DND-41 (cell line): ENCODE measurements around the gene TMC3.
"Not testable (repeated sequence)": the region's sequence is repeated elsewhere in the genome, so short reads cannot be mapped to it uniquely, and the experiment has no call there.

Source experiments
- ATAC-seq: fragments of 200-7000 bp; cut with Tn5 transposase; 3 replicates; pipeline ENCODE4 v1.9.1; 2021; ENCODE audit warnings: low read depth; ENCODE audit not compliant: insufficient read depth
- DNase-seq: peaks from one replicate; pipeline ENCODE4 v3.0.0-alpha.2; 2020
- H2AFZ ChIP-seq: 2 replicates; pipeline ENCODE4 v1.6.0; 2012; ENCODE audit warnings: low read depth, low read length
- H3K27ac ChIP-seq: 2 replicates; pipeline ENCODE4 v1.5.1; 2012; ENCODE audit warnings: low read length, inconsistent platforms
- H3K27me3 ChIP-seq: fragments of 200-600 bp; sonication (generic); 2 replicates; pipeline ENCODE4 v1.6.0; 2012; ENCODE audit warnings: low read length, mild to moderate bottlenecking, inconsistent platforms; ENCODE audit not compliant: insufficient read depth, poor library complexity
- H3K36me3 ChIP-seq: 2 replicates; pipeline ENCODE4 v1.5.1; 2012; ENCODE audit warnings: low read length, inconsistent platforms; ENCODE audit not compliant: insufficient read depth
- H3K4me1 ChIP-seq: 2 replicates; pipeline ENCODE4 v1.5.1; 2012; ENCODE audit warnings: mild to moderate bottlenecking, low read length; ENCODE audit not compliant: insufficient read depth
- H3K4me2 ChIP-seq: 2 replicates; pipeline ENCODE4 v1.6.0; 2012; ENCODE audit warnings: mild to moderate bottlenecking, moderate library complexity, low read length, inconsistent platforms; ENCODE audit not compliant: insufficient read depth
- H3K4me3 ChIP-seq, 2 experiments: fragments of 200-600 bp in 1 of 2; shearing (Covaris generic) in 1 of 2; 2 replicates each; pipeline ENCODE4 v1.5.1; 2012 to 2016; ENCODE audit warnings: inconsistent platforms in 2 of 2, low read length in 2 of 2, mild to moderate bottlenecking in 2 of 2, low read depth in 1 of 2, moderate library complexity in 1 of 2
- H3K79me2 ChIP-seq: 2 replicates; pipeline ENCODE4 v1.6.0; 2012; ENCODE audit warnings: low read length, inconsistent platforms; ENCODE audit not compliant: insufficient read depth
- H3K9ac ChIP-seq: 2 replicates; pipeline ENCODE4 v1.6.0; 2012; ENCODE audit warnings: low read depth, mild to moderate bottlenecking, inconsistent platforms, low read length, moderate library complexity
- H3K9me3 ChIP-seq: 2 replicates; pipeline ENCODE4 v1.5.1; 2012; ENCODE audit warnings: low read length, moderate library complexity, mild to moderate bottlenecking, inconsistent platforms; ENCODE audit not compliant: insufficient read depth, severe bottlenecking
- H4K20me1 ChIP-seq: 2 replicates; pipeline ENCODE4 v1.6.0; 2012; ENCODE audit warnings: low read length; ENCODE audit not compliant: insufficient read depth
- CTCF ChIP-seq: IDR thresholded peaks from 2 replicates; pipeline ENCODE4 v1.5.1; 2012; ENCODE audit warnings: borderline replicate concordance, low read length, moderate library complexity, mild to moderate bottlenecking; ENCODE audit not compliant: poor library complexity, severe bottlenecking; ENCODE audit errors: extremely low read depth
- EZH2 ChIP-seq: IDR thresholded peaks from 3 replicates; pipeline ENCODE4 v1.6.1; 2012; ENCODE audit warnings: borderline replicate concordance, low read depth, mild to moderate bottlenecking, moderate library complexity, low read length, inconsistent platforms; ENCODE audit not compliant: severe bottlenecking

TMC3 gene

GRCh38 chr15:81356252-81356651, 17.8 kb downstream of the TMC3 start:
- DNase-seq (no peak), ATAC-seq (no peak)
- no peak overlapping the region for H2AFZ ChIP-seq
- no peak overlapping the region for H3K27ac ChIP-seq
- no peaks in the 10 kb centered on the region for H3K27me3 ChIP-seq
- H3K4me1 ChIP-seq, result no peaks in the 10 kb centered on the region
- no peaks in the 10 kb centered on the region for H3K79me2 ChIP-seq
- H3K9me3 ChIP-seq, result no peaks in the 10 kb centered on the region
- TF ChIP-seq EZH2 (no peak), CTCF (no peak)
- no peaks in the 10 kb centered on the region for H4K20me1 ChIP-seq
- no peak overlapping the region for H3K9ac ChIP-seq
- H3K4me3 ChIP-seq, result no peak overlapping the region
- no peaks in the 10 kb centered on the region for H3K36me3 ChIP-seq
- no peak overlapping the region for H3K4me2 ChIP-seq

- no peak for DNase-seq
- no peak for TF ChIP-seq CTCF
- TF ChIP-seq EZH2, result no peak
- no peak for ATAC-seq
Observed at GRCh38 chr15:81351651-81352050, 22.4 kb downstream of the TMC3 start.

DNA sequence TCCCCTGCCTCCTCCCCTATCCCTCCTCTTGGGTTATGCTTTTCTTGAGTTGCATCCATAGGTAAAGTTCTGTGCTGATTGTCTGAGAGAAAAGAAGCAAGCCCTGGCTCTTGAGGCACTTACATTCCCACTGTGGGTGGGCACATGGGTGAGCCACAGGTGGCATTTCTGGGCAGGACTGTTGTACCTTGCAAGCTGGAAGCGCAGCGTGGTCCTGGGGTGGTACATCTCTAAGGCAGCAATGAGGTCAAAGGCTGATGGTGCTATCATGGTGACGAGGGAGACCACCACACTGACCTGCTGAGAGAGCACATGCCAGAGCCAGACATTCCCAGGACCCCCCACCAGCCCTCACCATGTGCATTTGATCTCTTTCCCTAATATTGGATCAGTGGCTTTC, 24.7 kb downstream of the TMC3 start:
- H4K20me1 ChIP-seq, result no peaks in the 10 kb centered on the region
- no peak overlapping the region for H2AFZ ChIP-seq
- no peaks in the 10 kb centered on the region for H3K9me3 ChIP-seq
- no peaks in the 10 kb centered on the region for H3K27me3 ChIP-seq
- H3K79me2 ChIP-seq, result no peaks in the 10 kb centered on the region
- no peak overlapping the region for H3K4me2 ChIP-seq
- no peak overlapping the region for H3K4me3 ChIP-seq
- ATAC-seq (no peak), DNase-seq (no peak)
- no peaks in the 10 kb centered on the region for H3K4me1 ChIP-seq
- H3K9ac ChIP-seq, result no peak overlapping the region
- TF ChIP-seq CTCF, result no peak
- TF ChIP-seq EZH2, result no peak
- H3K36me3 ChIP-seq, result no peaks in the 10 kb centered on the region
- H3K27ac ChIP-seq, result no peak overlapping the region

More at GRCh38 chr15:81351651-81352050, 22.4 kb downstream of the TMC3 start:
- no peak overlapping the region for H3K27ac ChIP-seq
- H3K4me3 ChIP-seq, result no peak overlapping the region
- no peak overlapping the region for H3K9ac ChIP-seq
- H3K4me1 ChIP-seq, result no peaks in the 10 kb centered on the region
- no peaks in the 10 kb centered on the region for H3K36me3 ChIP-seq
- no peaks in the 10 kb centered on the region for H3K27me3 ChIP-seq
- H3K9me3 ChIP-seq, result no peaks in the 10 kb centered on the region
- H4K20me1 ChIP-seq, result no peaks in the 10 kb centered on the region
- H3K4me2 ChIP-seq, result no peak overlapping the region
- H3K79me2 ChIP-seq, result no peaks in the 10 kb centered on the region
- no peak overlapping the region for H2AFZ ChIP-seq

GRCh38 chr15:81348691-81349090, 25.3 kb downstream of the TMC3 start:
- H3K9ac ChIP-seq, H3K27ac ChIP-seq, H4K20me1 ChIP-seq, H3K4me3 ChIP-seq, H2AFZ ChIP-seq, H3K9me3 ChIP-seq, H3K79me2 ChIP-seq, H3K36me3 ChIP-seq, H3K4me2 ChIP-seq, ATAC-seq, DNase-seq, H3K4me1 ChIP-seq, H3K27me3 ChIP-seq: not testable (repeated sequence)
